ENCODE results near the gene PRR12.

DNA sequence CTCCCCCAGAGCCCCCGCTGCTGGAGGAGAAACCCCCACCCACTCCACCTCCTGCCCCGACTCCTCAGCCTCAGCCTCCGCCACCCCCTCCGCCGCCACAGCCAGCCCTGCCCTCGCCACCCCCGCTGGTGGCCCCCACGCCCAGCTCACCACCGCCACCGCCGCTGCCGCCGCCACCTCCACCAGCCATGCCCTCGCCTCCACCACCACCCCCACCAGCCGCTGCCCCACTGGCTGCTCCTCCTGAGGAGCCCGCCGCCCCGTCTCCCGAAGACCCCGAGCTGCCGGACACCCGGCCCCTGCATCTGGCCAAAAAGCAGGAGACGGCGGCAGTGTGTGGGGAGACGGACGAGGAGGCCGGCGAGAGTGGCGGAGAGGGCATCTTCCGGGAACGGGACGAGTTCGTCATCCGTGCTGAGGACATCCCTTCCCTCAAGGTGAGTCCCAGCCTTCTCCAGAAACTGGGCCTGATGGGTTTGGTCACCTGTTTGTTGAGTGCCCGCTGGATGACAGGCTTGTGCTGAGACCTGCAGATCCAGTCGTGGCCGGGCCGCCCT is 10.6 kb downstream of the PRR12 start:
- no peak for TF ChIP-seq SPI1 (IDR thresholded peaks at IDR 0.05; ENCODE audit: low read depth, low read length)
- no peak for TF ChIP-seq POLR2AphosphoS5 (IDR thresholded peaks at IDR 0.05; ENCODE audit: low read depth, low read length)
- no peak for TF ChIP-seq POLR2A (IDR thresholded peaks at IDR 0.05; ENCODE audit: low read depth, low read length)
- no peak for TF ChIP-seq TAF1 (IDR thresholded peaks at IDR 0.05; ENCODE audit: low read depth, low read length)
- no peak for TF ChIP-seq PAX5 (IDR thresholded peaks at IDR 0.05; ENCODE audit: insufficient read depth, low read length, severe bottlenecking)
- no peak for TF ChIP-seq POU2F2 (IDR thresholded peaks at IDR 0.05; ENCODE audit: low read depth, low read length)

Data from GM12891 (cell line).